DOHH2 (cell line): ENCODE results near the gene AMMECR1.

Experiments used
- H3F3A ChIP-seq: fragments of 200-600 bp; sonication (generic), shearing (Covaris generic); 2 replicates; pipeline ENCODE4 v1.6.0; 2016; ENCODE audit warnings: antibody characterized with exemption, mild to moderate bottlenecking; ENCODE audit not compliant: control insufficient read depth, insufficient read depth
- H3K27ac ChIP-seq: fragments of 200-600 bp; sonication (generic); 2 replicates; pipeline ENCODE4 v1.5.1; 2014; ENCODE audit warnings: low read depth, mild to moderate bottlenecking, low read length, moderate library complexity
- H3K27me3 ChIP-seq: fragments of 200-600 bp; sonication (generic); 2 replicates; pipeline ENCODE4 v1.6.1; 2014; ENCODE audit warnings: mild to moderate bottlenecking, low read length, mixed read lengths; ENCODE audit not compliant: control insufficient read depth
- H3K36me3 ChIP-seq: fragments of 200-600 bp; sonication (generic); 2 replicates; pipeline ENCODE4 v1.6.1; 2014; ENCODE audit warnings: mild to moderate bottlenecking, low read length, moderate library complexity, mixed read lengths; ENCODE audit not compliant: control insufficient read depth
- H3K4me1 ChIP-seq: fragments of 200-600 bp; sonication (generic); 2 replicates; pipeline ENCODE4 v1.6.1; 2014; ENCODE audit warnings: mild to moderate bottlenecking, low read length, mixed read lengths; ENCODE audit not compliant: control insufficient read depth
- H3K4me2 ChIP-seq: fragments of 200-600 bp; sonication (generic); 2 replicates; pipeline ENCODE4 v1.6.0; 2014; ENCODE audit warnings: mild to moderate bottlenecking, low read length, moderate library complexity
- H3K4me3 ChIP-seq: fragments of 200-600 bp; sonication (generic); 2 replicates; pipeline ENCODE4 v1.5.1; 2014; ENCODE audit warnings: mild to moderate bottlenecking, low read length, mixed read lengths
- H3K79me2 ChIP-seq: fragments of 200-600 bp; sonication (generic); 2 replicates; pipeline ENCODE4 v1.6.1; 2014; ENCODE audit warnings: mild to moderate bottlenecking, low read length, mixed read lengths; ENCODE audit not compliant: control insufficient read depth
- H3K9me2 ChIP-seq: fragments of 200-600 bp; sonication (generic); replicated peaks from 2 replicates; pipeline ENCODE4 v1.6.1; 2014; ENCODE audit warnings: mild to moderate bottlenecking, low read length, mixed read lengths; ENCODE audit not compliant: control insufficient read depth
- H3K9me3 ChIP-seq: fragments of 200-600 bp; sonication (generic); 2 replicates; pipeline ENCODE4 v1.6.1; 2014; ENCODE audit warnings: antibody characterized with exemption, low read length, mixed read lengths; ENCODE audit not compliant: control insufficient read depth, insufficient read depth
- H4K20me1 ChIP-seq: fragments of 200-600 bp; sonication (generic); 2 replicates; pipeline ENCODE4 v1.6.0; 2014; ENCODE audit warnings: low read depth, mild to moderate bottlenecking, antibody characterized with exemption, low read length, moderate library complexity; ENCODE audit not compliant: control insufficient read depth, insufficient read depth
- EZH2phosphoT487 ChIP-seq: fragments of 200-600 bp; sonication (generic); IDR thresholded peaks from 2 replicates; pipeline ENCODE4 v1.6.1; 2017; ENCODE audit warnings: borderline replicate concordance, mild to moderate bottlenecking, antibody characterized with exemption, low read length, moderate library complexity, mixed read lengths
- TF ChIP-seq, protein P1 (sequence below): fragments of 200-600 bp; sonication (generic); IDR thresholded peaks from one replicate; pipeline ENCODE4 v1.5.1; 2014; ENCODE audit warnings: antibody characterized with exemption, mild to moderate bottlenecking, low read depth, low read length; ENCODE audit not compliant: poor library complexity, severe bottlenecking

Gene AMMECR1

GRCh38 chrX:110308220-110308619 lies 9.7 kb downstream of the AMMECR1 start:
- peaks cover 4% of the 10 kb centered on the region; the same call in 1 of the 2 replicates for H3K4me1 ChIP-seq
- no peaks in the 10 kb centered on the region for H3K9me2 ChIP-seq
- no peak overlapping the region for H3K4me2 ChIP-seq
- no peaks in the 10 kb centered on the region for H3K36me3 ChIP-seq
- no peak for TF ChIP-seq EZH2phosphoT487
- TF ChIP-seq, protein P1, sequence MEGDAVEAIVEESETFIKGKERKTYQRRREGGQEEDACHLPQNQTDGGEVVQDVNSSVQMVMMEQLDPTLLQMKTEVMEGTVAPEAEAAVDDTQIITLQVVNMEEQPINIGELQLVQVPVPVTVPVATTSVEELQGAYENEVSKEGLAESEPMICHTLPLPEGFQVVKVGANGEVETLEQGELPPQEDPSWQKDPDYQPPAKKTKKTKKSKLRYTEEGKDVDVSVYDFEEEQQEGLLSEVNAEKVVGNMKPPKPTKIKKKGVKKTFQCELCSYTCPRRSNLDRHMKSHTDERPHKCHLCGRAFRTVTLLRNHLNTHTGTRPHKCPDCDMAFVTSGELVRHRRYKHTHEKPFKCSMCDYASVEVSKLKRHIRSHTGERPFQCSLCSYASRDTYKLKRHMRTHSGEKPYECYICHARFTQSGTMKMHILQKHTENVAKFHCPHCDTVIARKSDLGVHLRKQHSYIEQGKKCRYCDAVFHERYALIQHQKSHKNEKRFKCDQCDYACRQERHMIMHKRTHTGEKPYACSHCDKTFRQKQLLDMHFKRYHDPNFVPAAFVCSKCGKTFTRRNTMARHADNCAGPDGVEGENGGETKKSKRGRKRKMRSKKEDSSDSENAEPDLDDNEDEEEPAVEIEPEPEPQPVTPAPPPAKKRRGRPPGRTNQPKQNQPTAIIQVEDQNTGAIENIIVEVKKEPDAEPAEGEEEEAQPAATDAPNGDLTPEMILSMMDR: no peak
- H3K27me3 ChIP-seq: no peaks in the 10 kb centered on the region
- H3K9me3 ChIP-seq: no peaks in the 10 kb centered on the region
- no peak overlapping the region for H3K27ac ChIP-seq
- no peaks in the 10 kb centered on the region for H4K20me1 ChIP-seq
- no peak overlapping the region for H3K4me3 ChIP-seq
- peaks cover 69% of the 10 kb centered on the region for H3K79me2 ChIP-seq
- no peaks in the 10 kb centered on the region for H3F3A ChIP-seq

GRCh38 chrX:110304884-110305283 lies 13.0 kb downstream of the AMMECR1 start:
- Histone ChIP-seq H3K4me1 (no peaks in the 10 kb centered on the region), H3K4me3 (no peak overlapping the region), H3K9me2 (no peaks in the 10 kb centered on the region), H3K9me3 (no peaks in the 10 kb centered on the region), H3K27ac (no peak overlapping the region), H3K27me3 (no peaks in the 10 kb centered on the region), H3K4me2 (no peak overlapping the region), H3K36me3 (no peaks in the 10 kb centered on the region), H3K79me2 (peaks cover 54% of the 10 kb centered on the region), H4K20me1 (no peaks in the 10 kb centered on the region), H3F3A (no peaks in the 10 kb centered on the region)
- no peak for TF ChIP-seq EZH2phosphoT487

GRCh38 chrX:110304371-110304770 lies 13.5 kb downstream of the AMMECR1 start:
- Histone ChIP-seq H3K9me2 (no peaks in the 10 kb centered on the region), H3K4me3 (no peak overlapping the region), H3K4me1 (no peaks in the 10 kb centered on the region), H3K27me3 (no peaks in the 10 kb centered on the region), H3K9me3 (no peaks in the 10 kb centered on the region), H3K27ac (no peak overlapping the region), H3K4me2 (no peak overlapping the region), H4K20me1 (no peaks in the 10 kb centered on the region), H3K79me2 (peaks cover 49% of the 10 kb centered on the region), H3F3A (no peaks in the 10 kb centered on the region), H3K36me3 (no peaks in the 10 kb centered on the region)
- no peak for TF ChIP-seq EZH2phosphoT487
- TF ChIP-seq, protein P1: no peak

GRCh38 chrX:110302975-110303374 lies 14.9 kb downstream of the AMMECR1 start:
- Histone ChIP-seq H3K4me1 (no peaks in the 10 kb centered on the region), H4K20me1 (no peaks in the 10 kb centered on the region), H3K36me3 (no peaks in the 10 kb centered on the region), H3K9me3 (no peaks in the 10 kb centered on the region), H3K9me2 (no peaks in the 10 kb centered on the region), H3K79me2 (peaks cover 39% of the 10 kb centered on the region), H3K4me3 (no peak overlapping the region), H3K4me2 (no peak overlapping the region), H3K27ac (no peak overlapping the region), H3F3A (no peaks in the 10 kb centered on the region), H3K27me3 (no peaks in the 10 kb centered on the region)
- TF ChIP-seq EZH2phosphoT487: no peak
- TF ChIP-seq, protein P1: no peak
